ENCODE measurements around the gene MIDN. TPM values are rescaled to one million over a fixed set of nuclear protein-coding genes. Genes with fewer than 3 reads are reported as not detected.

Gene MIDN
- total RNA-seq, 1 donor: 23.2 TPM

DNA sequence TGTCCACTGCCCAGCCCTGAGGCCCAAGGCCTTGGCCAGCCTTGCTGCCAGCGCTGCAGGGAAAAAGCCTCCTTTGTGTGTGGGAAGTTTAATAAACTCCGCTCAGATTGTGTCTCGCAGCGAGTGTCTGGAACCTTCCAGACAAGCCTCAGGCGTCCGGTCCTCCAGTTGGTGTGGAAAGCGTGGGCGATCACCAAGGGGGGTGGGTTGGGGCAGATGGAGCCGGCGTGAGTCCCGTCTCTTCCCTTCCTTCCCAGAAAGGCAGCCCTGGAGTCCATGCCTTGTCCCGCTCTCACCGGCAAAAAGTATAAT is 38.2 kb upstream of the MIDN start:
- no peak for DNase-seq (ENCODE audit: low read depth)
- no peak for TF ChIP-seq CTCF (IDR thresholded peaks at IDR 0.05; ENCODE audit: insufficient read depth, low read length)
- H3K4me3 ChIP-seq (ENCODE audit: low read depth, low read length): no peak overlapping the region

DNA sequence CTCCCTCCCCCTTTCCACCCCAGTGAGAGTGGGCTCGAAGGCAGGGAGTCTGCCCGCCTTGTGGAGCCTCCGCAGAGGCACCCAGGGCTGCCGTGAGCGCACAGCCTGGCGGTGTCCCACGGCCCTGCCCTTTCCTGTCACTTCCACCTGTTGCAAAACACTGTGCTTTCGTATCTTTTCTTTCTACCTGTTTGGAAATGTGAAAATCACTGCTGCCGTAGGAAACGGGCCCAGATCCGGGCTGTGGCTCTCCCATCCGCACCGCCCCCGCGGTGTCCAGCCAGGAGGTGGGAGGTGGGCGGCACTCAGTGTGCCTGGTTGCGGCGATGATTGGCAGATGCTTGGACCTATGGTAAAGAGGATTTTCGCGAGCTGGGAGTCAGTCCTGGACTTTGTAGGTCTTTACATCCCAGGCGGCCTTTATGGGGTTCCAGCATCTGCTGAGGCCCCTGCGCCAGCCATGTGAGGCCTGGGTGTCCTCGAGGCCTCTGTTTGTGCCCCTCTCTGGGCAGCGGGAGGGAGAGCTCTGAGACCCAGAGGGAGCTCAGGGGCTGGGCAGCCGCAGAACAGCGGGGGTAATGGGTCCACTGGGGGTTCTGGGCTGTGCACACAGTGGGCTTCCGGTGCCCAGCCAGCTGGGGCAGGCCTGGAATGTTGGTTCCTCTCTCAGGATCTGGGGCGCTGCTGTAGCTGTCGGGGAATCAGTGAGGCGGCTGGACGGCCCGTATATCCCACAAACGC is 36.7 kb upstream of the MIDN start:
- DNase-seq (ENCODE audit: low read depth): no peak
- no peak for TF ChIP-seq CTCF (IDR thresholded peaks at IDR 0.05; ENCODE audit: insufficient read depth, low read length)

GRCh38 chr19:1213391-1214286 is 34.7 kb upstream of the MIDN start:
- DNase-seq (ENCODE audit: low read depth): no peak
- H3K4me3 ChIP-seq (ENCODE audit: low read depth, low read length): no peak overlapping the region
- no peak for TF ChIP-seq CTCF (IDR thresholded peaks at IDR 0.05; ENCODE audit: insufficient read depth, low read length)

More for the DNA sequence above, 36.7 kb upstream of the MIDN start:
- no peak overlapping the region for H3K4me3 ChIP-seq (ENCODE audit: low read depth, low read length)

DNA sequence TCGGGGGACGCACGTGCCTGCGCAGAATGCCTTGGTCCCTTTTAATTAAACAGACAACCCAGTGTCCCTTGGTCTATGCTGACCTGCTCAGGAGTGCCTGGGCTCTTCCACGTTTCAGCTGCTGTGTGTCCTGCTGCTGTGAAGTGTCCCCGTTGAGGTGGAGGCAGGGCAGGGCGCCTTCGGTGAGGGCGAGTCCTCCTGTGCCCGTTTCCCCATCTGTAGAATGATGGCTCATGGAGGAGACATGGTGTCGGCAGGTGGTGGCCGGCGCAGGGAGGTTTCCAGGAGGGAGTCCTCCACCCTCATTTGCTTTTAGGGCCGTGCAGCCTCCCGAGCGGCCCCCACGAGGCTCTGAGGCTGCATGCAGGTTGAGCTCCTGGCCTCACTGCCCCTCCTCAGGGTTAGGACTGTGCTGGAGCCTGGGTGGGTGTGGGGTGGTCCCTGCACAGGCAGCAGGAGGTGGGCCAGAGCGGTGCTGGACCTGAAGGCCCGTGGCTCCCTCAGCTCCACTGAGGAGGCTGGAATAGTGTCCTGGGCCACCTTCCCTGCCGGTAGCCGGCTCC is 34.0 kb upstream of the MIDN start:
- DNase-seq (ENCODE audit: low read depth): no peak
- TF ChIP-seq CTCF (IDR thresholded peaks at IDR 0.05; ENCODE audit: insufficient read depth, low read length): no peak

DNA sequence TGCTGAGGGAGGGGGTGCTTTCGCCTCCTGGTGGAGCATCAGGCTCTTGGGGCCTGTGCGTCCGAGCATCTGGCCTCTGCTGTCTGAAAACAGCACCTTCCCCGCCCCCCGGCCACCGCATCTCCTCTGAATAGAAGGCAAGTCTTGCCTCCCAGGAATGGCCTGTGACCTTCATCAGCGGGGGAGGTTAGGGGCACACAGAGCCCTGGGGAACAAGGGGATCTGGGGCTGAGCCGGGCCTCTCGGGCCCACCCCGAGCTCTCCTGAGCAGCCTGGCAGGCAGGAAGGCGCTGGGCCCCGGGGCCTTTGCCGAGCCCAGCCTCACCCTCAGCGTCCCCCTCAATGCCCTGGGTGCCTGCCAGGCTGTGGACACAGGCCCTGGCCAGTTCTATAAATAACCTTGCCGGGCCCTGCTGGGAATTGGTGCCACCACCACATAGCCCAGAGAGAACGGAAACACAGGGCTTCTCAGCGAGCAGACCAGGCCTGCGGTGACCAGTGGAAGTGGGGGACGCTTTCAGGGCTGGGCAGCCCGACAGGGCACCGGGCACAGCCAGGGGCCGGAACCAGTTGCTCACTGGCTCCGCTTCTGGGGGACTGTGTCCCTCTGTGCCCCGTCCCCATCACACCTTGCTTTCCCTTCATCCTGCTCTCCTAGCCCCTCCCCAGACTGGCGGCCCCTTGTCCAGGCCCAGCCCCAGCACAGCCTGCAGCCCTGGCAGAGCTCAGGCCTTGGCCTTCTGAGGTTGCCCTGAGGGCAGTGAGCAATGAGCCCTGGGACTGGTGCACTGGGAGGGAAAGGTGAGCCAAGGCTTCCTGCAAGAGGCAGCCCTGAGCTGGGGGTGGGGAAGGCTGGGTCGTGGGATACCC is 33.3 kb upstream of the MIDN start:
- no peak for TF ChIP-seq CTCF (IDR thresholded peaks at IDR 0.05; ENCODE audit: insufficient read depth, low read length)
- DNase-seq (ENCODE audit: low read depth): no peak
- no peak overlapping the region for H3K4me3 ChIP-seq (ENCODE audit: low read depth, low read length)

More for the DNA sequence above, 34.0 kb upstream of the MIDN start:
- H3K4me3 ChIP-seq (ENCODE audit: low read depth, low read length): no peak overlapping the region

DNA sequence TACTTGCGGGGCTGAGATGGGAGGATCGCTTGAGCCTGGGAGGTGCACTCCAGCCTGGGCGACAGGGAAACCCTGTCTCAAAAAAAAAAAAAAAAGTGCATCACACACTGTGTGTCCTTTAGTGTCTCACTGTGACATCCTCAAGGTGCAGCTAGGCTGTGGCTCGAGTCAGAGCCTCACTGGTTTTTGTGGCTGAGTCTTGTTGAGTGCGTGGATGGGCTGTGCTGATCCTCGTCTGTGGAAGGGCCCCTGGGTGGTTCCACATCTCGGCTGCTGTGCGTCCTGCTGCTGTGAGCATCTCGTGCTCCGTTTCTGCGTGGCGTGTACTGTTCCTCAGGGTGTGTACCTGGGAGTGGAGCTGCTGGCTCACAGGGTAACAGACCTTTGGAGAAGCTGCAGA is 31.6 kb upstream of the MIDN start:
- no peak overlapping the region for H3K4me3 ChIP-seq (ENCODE audit: low read depth, low read length)
- DNase-seq (ENCODE audit: low read depth): no peak
- no peak for TF ChIP-seq CTCF (IDR thresholded peaks at IDR 0.05; ENCODE audit: insufficient read depth, low read length)
